GM19239 (cell line): ENCODE data around the gene PAX7.

ENCODE experiments used
- DNase-seq: peaks from one replicate; pipeline ENCODE4 v3.0.0; 2011; ENCODE audit warnings: low spot score; ENCODE audit not compliant: insufficient read length
- FAIRE-seq: peaks from 2 replicates; lab custom pipeline; 2011; peaks lifted over from hg19 to GRCh38; lab: Jason Lieb, UNC

The PAX7 gene

DNA sequence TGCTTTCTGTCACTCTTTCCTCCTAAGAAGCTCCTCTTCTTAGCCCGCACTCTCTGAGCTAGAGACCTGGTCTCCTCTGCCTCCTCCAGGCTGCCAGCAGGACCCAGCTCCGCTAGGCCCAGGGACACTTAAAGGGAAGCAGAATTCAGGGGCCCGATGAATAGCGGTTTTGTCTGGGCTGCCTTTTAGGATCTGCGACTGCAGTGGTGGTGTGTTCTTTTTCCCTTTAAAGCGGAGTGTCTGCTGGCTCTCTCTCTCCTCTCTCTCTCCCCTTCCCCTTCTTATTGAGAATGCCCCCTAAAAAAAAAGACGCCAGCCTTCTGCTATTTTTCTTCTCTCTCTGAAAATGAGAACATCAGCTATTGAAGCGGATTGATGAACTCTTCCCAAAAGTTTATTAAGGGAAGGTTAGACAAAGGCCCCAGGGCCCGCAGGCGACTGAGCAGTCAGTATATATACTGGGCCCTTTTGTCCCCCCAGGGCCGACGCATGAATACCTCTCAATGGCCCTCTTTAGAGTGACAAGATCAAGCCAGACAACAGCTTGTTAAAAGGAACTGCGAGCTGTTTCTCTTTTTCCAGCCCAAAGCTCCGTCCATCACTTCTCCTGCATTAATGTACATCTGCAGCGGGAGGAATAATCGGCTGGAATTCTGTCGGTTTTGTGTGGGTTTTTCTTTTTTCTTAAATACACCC is 27.0 kb downstream of the PAX7 start:
- no peak for DNase-seq

DNA sequence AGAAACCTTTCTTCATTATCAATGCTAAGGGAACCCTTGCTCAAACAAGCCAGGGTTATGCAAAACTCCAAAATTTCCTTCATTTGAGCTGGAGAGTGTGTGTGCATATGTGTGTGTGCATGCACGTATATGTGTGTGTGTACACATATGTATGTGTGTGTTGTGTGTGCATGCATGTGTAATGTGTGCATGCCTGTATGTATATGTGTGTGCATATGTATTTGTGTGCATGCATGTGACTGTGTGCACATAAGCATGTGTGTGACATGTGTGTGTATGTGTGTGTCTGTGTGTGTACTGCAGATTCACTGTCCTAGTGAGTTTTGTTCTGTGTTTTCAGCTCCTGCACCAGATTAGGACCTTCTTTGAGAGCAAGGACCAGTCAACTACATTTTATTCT is 28.2 kb downstream of the PAX7 start:
- FAIRE-seq (no peak), DNase-seq (no peak)

More for the DNA sequence above, 27.0 kb downstream of the PAX7 start:
- no peak for FAIRE-seq

DNA sequence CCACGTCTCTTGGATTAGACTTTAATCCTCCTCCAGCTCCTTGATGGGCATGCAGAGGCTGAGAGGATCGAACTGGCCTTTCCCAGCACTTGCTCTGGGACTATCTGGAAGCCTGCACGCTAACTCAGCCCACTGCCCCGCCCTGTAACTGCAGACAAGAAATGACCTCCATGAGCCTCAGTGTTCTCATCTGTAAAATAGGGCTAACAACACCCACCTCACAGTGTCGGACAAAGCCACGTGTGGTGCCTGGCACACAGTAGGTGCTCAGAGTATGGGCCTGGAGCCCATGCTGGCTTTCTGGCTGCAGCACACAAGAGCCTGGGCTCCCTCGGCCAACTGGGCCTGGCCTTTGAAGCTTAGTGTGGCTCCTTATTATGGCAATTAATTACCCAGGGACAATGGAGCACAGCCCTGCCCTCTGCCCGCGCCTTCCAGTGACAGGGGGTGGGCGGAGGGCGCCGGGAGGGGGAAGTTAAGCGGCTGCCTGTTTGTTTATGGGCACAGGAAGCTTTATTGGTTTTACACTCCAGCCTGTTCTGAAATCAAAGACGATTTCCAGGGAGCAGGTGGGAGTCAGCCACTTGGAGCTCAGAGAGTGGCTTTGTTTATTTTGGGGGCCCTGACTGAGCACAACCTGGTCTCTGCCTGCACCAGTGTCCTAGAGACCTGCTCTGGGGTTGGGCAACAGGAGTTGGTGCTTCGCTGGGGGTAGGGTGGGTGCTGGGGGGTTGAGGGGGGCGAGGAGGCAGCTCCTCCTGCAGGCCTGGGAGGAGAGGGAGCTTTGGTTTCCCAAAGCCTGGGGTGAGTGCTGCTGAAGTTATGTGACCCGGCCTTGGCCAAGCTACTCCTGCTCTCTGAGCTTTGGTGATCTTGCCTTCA is 31.0 kb downstream of the PAX7 start:
- DNase-seq (no peak), FAIRE-seq (no peak)

DNA sequence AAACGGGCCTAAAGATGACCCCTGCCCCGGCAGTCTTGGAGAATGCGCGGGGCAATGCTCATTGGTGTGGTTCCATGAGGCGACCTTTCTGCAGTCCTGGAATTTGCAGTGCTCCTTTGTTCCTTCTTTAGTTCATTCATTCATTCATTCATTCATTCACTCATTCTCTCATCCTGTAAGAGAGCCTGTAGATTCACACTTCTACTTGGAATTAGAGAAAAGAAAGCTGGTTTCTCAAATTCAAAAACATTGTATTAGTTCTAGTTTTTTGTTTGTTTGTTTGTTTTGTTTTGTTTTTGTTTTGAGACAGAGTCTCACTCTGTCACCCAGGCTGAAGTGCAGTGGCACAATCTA is 31.6 kb downstream of the PAX7 start:
- FAIRE-seq = no peak
- DNase-seq = no peak

DNA sequence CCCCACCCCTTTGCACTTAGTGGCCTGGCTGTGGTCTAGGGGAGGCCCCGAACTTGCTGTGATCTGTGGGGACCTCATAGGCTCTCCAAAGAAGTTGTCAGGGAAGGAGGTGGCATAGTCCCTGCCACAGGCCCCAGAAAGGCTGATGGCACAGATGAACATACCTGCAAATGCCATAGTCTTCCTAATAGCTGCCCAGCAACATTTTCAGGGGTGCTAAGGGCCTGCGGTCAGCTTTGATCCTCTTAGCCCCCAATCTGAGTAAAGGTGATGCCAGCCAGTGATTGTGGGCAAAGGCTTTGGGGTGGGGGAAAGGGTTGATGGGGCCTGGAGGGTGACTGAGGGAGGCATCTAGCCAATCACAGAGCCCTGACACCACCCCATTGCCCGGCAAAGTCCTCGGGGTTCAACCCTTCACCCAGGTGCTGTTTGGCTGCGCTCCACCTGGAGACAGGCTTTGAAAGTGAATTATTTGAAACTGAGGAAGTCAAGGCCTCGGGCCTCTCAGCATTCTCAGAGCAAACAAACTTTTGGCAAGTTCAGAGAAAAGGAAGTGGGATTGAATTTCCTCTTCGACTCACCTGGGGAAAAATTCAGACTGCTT is 35.8 kb downstream of the PAX7 start:
- DNase-seq (no peak), FAIRE-seq (no peak)

DNA sequence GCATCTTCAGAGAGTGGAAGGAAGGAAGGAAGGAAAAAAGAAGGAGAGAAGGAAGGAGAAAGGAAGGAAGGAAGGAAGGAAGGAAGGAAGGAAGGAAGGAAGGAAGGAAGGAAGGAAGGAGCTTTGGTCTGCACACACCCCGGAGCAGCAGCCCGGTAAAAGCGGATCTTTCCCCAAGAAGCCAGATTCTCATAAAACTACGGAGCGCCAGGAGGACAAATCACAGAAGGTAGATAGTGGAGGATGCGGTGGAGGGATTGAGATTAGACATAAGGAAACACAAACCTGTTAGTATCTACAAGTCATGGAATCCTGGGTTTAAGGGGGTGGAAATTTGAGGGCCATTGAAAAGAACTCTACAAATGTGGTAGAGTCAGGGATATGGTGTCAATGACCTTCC is 36.7 kb downstream of the PAX7 start:
- FAIRE-seq (no peak), DNase-seq (no peak)

DNA sequence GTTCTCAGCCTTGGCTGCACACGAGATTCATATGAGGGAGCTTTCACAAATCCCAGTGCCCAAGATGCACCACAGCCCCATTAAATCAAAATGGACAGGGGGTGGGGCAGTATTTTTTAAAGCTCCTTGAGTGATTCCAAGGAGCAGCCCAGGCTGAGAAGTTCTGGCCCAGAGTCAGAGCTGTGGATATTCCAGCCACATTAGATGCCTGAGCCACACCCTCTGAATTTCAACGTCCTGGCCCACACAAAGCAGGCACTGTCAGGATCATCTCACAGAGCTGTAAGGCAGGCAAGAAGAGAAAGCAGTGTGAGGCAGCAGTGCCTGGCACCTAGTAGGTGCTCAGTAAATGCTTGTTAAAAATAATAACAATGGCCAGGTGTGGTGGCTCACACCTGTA is 37.4 kb downstream of the PAX7 start:
- DNase-seq (no peak), FAIRE-seq (no peak)

DNA sequence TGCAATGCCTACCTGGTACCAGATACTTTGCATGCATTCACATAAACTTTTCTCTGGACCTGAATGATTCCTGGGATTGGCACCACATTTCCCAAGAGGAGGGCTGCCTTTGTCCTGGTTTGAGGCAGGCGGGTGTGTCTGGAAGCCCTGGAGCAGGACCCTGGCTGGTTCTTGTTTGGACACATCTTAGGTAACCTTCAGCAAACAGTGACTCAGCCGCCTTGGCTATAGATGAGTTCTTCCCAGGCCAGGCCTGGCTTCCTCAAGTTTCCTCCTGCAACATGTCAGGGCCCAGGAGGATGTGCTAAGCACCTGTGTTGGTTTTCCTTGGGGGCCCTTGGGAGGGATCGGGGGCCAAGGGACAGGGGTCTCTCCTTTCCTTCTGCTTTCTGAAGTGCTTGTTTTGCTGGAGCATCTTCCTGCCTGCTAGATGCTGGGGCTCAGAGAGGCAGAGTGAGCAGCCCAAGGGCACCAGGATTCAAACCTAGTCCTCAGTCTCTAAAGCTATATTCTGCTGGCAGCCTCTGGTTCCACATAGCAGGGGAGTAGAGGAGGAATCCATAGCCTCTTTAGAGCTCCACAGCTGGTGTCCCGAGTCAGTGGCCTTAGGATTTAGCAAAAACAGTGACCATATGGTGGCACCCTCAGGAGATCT is 38.2 kb downstream of the PAX7 start:
- DNase-seq = no peak
- FAIRE-seq = no peak

DNA sequence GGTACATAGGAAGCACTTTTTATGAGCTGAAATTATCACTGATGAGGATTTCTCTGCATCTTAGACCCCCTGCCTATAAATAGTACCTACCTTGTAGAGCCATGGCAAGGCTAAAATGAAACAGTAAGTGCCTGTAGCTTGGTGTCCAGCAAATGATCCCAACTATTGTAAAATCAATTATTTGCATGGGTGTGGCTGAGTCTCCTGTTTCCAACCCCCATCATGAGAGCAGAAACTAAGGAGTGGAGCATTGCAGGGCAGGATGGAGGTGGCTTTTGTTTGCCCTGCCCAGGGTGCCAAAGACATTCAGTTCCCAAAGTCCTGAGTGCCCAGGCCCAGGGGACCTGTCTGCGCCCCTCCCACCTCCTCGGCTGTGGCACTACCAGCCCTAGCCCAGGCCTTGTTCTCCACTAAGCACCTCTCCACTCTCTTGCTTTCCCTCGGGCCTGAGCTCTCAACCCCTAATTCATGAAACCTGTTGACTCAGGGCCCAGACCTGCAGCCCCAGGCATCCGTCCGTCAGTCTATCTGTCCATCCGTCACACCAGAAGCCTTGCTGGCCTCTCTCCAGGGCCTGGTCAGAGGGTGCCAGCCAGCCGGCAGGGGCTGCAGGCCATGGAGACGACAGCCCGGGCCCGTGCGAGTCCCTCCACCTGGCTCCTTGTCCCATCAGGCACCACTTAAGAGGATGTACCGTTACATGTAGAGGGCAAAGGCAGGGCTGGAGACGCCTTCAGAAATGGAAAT is 39.6 kb downstream of the PAX7 start:
- no peak for FAIRE-seq
- DNase-seq = no peak

DNA sequence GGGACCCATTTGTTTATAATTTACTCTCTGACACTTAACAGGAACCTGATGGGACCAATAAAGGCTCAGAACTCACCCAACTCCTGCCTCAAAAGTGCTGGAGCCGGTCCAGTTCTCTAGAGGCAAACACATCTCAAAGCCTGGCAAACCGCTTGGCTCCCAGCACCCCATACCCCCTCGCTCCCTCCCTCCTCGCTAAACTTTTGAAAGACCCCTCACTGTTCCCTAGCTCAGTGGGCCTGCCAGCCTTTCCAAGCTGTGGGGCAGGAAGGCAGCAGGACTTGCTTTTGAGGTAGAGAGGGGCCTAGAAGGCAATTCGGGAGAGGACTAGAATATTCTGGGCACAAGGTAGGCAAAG is 40.2 kb downstream of the PAX7 start:
- DNase-seq = no peak
- no peak for FAIRE-seq

DNA sequence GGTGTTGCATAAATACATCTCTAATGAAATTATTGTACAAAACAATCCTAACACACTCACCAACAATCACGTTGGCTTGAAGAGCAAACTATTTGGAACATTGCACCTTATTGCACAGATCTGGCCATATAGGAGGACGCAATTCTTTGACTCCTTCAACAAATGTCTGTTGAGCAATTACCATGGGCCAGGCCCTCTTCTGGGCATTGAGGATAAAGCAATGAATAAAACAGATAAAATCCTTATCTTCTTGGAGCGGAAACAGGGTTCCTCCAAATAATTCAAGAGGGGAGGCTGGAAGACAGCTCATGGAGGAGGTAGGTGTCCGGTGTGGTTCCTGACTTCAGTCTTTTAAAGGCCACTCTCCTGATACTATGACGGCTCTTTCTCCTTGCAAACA is 43.3 kb downstream of the PAX7 start:
- DNase-seq = no peak
- FAIRE-seq = no peak

DNA sequence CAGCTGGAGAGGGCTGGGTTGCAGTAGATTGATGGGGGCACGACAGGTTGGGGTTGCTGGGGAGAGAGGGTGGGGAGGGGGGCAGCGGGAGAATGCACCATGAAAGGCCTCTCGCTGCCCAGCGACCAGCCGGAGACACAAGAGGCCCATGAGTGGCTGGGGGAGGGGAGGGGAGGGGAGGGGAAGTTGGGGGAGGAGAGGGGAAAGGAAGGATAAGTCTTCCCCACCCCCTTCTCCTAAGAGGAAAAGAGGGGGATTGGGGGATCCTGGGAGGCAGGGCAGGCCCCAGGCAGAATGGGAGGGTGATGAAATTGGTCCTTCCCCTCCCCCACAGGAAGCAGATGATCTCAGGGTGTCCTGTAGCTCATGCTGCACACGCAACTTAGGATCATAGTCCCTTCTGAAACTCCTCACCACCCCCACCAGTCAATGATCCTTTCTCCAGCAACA is 45.7 kb downstream of the PAX7 start:
- FAIRE-seq = no peak
- DNase-seq = no peak

DNA sequence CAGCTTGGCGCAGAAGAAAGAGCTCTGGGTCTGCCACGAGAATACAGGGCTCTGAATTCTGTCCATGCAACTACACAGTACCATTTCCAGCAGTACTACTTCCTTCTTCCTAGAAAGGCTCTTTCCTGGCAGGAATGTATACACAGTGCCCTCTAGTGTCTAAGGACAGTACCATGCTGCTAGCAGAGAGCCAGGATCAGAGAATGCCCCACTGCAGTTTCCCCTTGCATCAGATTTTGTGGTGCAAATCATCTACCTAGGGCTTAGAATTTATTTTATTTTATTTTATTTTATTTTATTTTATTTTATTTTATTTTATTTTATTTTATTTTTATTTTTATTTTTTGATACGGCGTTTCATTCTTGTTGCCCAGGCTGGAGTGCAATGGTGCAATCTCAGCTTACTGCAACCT is 50.8 kb downstream of the PAX7 start:
- peak; percentile 49 for FAIRE-seq
- DNase-seq = peak; percentile 65

DNA sequence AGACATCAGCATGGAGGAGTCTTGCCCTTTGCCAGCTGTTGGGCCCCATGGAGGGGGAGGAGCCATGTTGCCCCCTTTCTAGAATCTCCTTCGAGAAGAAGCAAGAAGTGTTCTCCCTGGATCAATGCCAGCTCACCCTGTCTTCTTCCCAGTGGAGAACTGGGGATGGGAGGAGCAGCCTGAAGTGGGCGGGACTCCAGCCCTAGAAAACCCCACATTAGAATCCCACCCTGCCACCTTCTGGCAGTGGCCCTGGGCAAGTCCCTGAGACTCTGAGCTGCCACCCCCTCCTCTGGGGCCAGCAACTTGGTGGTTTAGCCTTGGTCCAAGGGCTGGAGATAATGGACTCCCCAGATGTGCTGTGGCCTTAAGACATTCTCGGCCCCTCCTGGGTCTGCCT is 51.7 kb downstream of the PAX7 start:
- DNase-seq (no peak), FAIRE-seq (no peak)

DNA sequence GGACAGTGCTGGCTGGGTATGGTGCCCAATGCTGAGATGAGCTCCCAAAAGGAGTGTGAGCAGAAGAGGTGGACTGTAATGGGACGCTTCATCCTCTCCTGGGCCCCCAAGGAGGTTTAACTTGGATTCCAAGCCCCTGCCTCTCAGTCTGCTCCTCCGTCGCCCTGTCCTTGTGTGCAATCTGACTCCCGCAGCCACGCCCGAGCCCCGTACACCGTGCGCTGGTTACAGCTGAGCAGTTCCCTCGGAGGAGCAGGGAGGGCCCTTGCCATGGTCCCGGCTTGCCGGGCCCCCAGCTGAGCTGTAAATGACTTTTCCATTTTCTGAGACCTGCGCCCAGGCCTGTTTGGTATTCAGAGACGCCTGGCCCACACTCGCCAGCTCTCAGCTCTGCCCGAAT is 53.7 kb downstream of the PAX7 start:
- FAIRE-seq (no peak), DNase-seq (no peak)

DNA sequence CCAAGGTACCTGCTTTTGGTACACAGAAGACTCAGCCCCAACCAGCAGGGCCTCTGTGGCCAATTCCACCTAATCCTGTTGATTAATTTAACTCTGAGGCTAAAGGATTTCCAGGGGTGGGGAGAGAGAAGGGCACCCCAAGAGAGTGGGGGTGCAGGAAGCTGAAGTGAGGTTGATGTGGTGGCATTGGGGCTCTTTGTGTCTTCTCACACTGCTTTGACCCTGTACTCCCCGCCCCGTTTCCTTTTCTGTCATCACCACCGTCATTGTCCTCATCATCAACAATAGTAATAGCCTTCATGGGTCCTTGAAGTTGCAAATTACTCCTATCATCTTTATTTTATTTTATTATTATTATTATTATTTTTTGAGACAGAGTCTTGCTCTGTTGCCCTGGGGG is 55.9 kb downstream of the PAX7 start:
- FAIRE-seq = no peak
- DNase-seq = no peak

DNA sequence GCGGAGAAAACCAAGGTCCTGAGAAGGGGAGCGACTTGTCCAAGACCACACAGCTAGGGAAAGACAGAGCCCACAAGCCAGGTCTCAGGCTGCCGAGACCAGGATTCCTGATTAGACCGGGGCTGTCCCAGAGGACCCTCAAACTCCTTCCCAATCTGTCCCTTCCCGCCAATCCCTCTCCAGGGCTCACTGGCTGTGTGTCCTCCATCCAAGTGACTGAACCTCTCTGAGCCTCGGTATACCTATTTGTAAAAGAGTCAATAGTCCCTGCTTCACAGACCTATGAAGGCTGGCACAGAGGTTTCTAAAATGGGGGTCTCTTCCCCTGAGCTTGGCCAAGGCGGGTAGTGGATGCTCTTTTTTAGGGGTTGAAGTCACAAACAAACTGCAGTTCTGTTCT is 56.6 kb downstream of the PAX7 start:
- no peak for FAIRE-seq

DNA sequence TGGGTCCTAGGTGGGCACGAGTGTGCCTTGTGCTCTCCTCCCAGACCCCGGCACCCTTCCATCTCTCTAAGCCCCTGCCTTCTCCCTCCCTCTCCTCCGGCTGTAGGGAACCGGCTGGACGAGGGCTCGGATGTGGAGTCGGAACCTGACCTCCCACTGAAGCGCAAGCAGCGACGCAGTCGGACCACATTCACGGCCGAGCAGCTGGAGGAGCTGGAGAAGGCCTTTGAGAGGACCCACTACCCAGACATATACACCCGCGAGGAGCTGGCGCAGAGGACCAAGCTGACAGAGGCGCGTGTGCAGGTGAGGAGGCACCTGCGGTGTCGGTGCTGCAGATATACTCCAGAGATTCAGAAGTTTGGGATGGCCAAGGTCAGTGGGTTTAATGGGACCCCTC is 61.0 kb downstream of the PAX7 start:
- DNase-seq = no peak
- FAIRE-seq = no peak

More for the DNA sequence above, 56.6 kb downstream of the PAX7 start:
- no peak for DNase-seq

DNA sequence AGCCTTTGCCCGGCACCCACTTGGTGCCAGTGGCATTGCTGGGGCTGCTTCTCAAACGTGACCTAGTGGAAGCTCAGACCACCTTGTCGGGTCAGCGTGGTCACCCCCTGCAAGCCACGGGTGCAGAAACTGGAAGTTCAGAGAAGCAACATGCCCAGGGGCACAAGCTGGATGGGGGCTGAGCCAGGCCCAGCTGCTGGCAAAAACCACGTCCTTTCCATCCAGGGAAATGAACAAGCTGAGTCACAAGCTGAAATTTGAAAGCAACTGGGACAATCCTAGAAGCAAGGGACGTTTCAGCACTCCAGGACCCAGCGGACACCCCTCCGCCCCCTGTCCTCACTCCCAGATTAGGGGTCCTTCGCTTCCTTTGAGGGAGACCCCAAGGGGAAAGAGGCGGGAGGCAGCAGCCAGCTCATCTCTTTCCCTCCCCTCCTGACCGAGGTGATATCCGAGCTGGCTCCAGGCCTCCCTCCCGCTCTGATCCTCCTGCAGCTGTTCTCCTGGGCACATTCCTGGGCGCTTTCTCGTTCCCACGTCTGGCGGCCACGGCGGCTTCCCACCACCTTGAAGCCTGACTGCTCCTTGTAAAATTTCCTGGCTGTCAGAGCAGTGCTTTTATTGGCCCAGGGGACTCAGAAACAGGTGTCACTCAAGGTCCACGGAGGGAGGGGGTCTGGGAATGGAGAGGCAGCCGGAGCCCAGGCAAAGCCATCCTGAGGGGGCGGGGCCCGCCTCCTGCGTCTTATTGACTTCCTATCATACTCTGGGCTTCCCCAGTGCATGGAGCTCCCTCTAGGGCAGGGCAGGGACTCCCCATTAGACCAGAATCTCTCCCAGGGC is 62.8 kb downstream of the PAX7 start:
- DNase-seq = no peak
- FAIRE-seq = no peak
